HUES6 (cell line): ENCODE results near the gene SH3RF3.

ENCODE experiments used
- H3K27ac ChIP-seq: 2 replicates; pipeline ENCODE4 v1.7.0; 2013; ENCODE audit warnings: low read depth, mild to moderate bottlenecking, low read length, inconsistent platforms
- H3K27me3 ChIP-seq: 2 replicates; pipeline ENCODE4 v1.6.1; 2013; ENCODE audit warnings: low read length; ENCODE audit not compliant: control insufficient read depth, insufficient read depth
- H3K36me3 ChIP-seq: 2 replicates; pipeline ENCODE4 v1.6.1; 2013; ENCODE audit warnings: low read length; ENCODE audit not compliant: control insufficient read depth, insufficient read depth
- H3K4me1 ChIP-seq: 2 replicates; pipeline ENCODE4 v1.6.1; 2013; ENCODE audit warnings: low read length; ENCODE audit not compliant: control insufficient read depth, insufficient read depth
- H3K4me3 ChIP-seq: 2 replicates; pipeline ENCODE4 v1.5.1; 2013; ENCODE audit warnings: low read depth, low read length
- H3K9ac ChIP-seq: one replicate; pipeline ENCODE4 v1.6.1; 2013; ENCODE audit warnings: mild to moderate bottlenecking, low read length
- H3K9me3 ChIP-seq: 2 replicates; pipeline ENCODE4 v1.6.1; 2013; ENCODE audit warnings: low read depth, low read length; ENCODE audit not compliant: control insufficient read depth, insufficient read depth

SH3RF3 gene

GRCh38 chr2:109318150-109318948, 189.3 kb downstream of the SH3RF3 start:
- Histone ChIP-seq H3K27ac (no peak overlapping the region), H3K4me1 (peaks cover 6% of the 10 kb centered on the region; the same call in 1 of the 2 replicates), H3K9ac (no peak overlapping the region), H3K36me3 (no peaks in the 10 kb centered on the region), H3K4me3 (no peak overlapping the region), H3K27me3 (no peaks in the 10 kb centered on the region), H3K9me3 (no peaks in the 10 kb centered on the region)

DNA sequence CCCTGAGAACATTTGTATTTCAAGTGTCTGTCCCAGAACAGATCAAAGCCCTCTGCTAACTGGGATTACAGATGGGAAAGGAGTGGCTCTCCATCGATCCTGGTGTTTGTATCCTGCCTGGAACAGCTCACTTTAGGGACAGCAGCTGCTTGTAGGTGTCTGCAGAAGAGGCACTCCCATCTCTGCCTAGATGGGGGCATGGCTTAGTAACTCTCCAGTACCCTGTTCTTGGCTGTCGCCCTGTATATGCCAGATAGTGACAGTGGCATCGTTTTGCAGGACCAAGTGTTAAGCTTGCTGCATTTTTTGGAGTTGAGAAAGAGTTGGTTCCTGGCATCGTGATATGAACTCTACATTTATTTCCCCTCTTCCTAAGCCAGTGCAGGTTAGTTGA, 189.9 kb downstream of the SH3RF3 start:
- Histone ChIP-seq H3K27me3 (no peaks in the 10 kb centered on the region), H3K4me1 (peaks cover 6% of the 10 kb centered on the region; the same call in 1 of the 2 replicates), H3K27ac (no peak overlapping the region), H3K4me3 (no peak overlapping the region), H3K9me3 (no peaks in the 10 kb centered on the region; the same call in 1 of the 2 replicates), H3K9ac (no peak overlapping the region), H3K36me3 (no peaks in the 10 kb centered on the region)

DNA sequence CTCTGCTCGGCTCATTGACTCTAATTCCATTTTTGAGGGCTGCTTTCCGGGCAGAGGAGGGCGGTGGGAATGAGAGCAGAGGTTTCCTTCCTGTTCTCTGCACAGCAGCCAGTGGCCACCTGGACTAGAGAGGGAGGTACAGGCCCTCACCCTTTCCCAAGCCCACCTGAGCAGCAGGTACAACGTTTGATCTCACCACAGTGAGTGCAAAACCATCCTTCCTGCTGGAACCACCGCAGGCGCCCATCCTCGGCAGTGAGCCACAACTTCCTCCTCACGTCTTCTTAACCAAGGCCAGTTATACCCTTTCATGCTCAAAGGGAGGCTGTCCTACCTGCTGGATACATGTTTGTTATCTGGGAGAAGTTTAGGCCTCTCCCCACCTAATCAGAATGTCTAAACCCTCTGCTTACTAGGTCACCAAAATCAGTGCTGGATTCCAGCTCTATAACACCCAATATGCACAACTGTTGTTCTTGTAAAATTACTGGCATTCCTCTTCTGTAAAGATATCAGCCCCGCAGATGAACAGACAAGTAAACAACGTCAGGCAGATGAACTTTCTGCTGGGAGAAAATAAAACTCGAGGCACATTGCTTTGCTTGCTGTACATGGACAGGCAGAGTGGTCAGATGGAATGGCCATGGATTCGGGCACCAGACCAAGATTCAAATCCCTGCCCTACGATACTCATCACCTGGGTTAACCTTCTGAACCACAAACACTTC, 191.4 kb downstream of the SH3RF3 start:
- Histone ChIP-seq H3K4me3 (no peak overlapping the region), H3K36me3 (no peaks in the 10 kb centered on the region), H3K9me3 (no peaks in the 10 kb centered on the region; the same call in 1 of the 2 replicates), H3K27ac (no peak overlapping the region), H3K27me3 (no peaks in the 10 kb centered on the region), H3K4me1 (peaks cover 6% of the 10 kb centered on the region; the same call in 1 of the 2 replicates), H3K9ac (no peak overlapping the region)

DNA sequence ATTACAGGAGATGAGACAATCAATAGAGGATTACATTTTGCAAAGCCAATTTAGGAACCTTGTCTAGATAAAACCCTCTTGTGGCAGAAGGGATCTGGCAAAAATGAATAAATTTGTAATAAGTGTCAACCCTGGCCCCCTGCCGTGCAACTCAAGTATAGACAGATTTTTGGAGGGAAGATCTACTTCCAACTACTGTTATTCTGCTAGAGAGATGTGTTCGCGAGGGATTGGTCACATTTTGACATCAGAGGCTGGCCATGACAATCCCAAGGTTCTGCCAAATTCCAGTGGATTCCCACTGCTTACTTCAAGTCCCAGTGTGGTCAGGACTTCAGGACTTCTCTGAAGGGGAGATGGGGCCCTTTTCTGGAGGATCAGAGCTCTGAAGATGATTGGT, 192.6 kb downstream of the SH3RF3 start:
- no peaks in the 10 kb centered on the region for H3K36me3 ChIP-seq
- H3K27ac ChIP-seq = no peak overlapping the region
- peaks cover 6% of the 10 kb centered on the region; the same call in 1 of the 2 replicates for H3K4me1 ChIP-seq
- no peaks in the 10 kb centered on the region for H3K27me3 ChIP-seq
- H3K9ac ChIP-seq = no peak overlapping the region
- no peaks in the 10 kb centered on the region; the same call in 1 of the 2 replicates for H3K9me3 ChIP-seq
- H3K4me3 ChIP-seq = no peak overlapping the region

GRCh38 chr2:109322111-109322510, 193.1 kb downstream of the SH3RF3 start:
- Histone ChIP-seq H3K4me3 (no peak overlapping the region), H3K27me3 (no peaks in the 10 kb centered on the region), H3K9me3 (no peaks in the 10 kb centered on the region; the same call in 1 of the 2 replicates), H3K27ac (no peak overlapping the region), H3K4me1 (peaks cover 6% of the 10 kb centered on the region; the same call in 1 of the 2 replicates), H3K9ac (no peak overlapping the region), H3K36me3 (no peaks in the 10 kb centered on the region)

GRCh38 chr2:109322641-109323040, 193.6 kb downstream of the SH3RF3 start:
- H3K9ac ChIP-seq = no peak overlapping the region
- no peak overlapping the region for H3K4me3 ChIP-seq
- H3K36me3 ChIP-seq = no peaks in the 10 kb centered on the region
- H3K27me3 ChIP-seq = no peaks in the 10 kb centered on the region
- peaks cover 6% of the 10 kb centered on the region; the same call in 1 of the 2 replicates for H3K4me1 ChIP-seq
- H3K27ac ChIP-seq = no peak overlapping the region
- H3K9me3 ChIP-seq = no peaks in the 10 kb centered on the region; the same call in 1 of the 2 replicates

- Histone ChIP-seq H3K27me3 (no peaks in the 10 kb centered on the region), H3K9ac (no peak overlapping the region), H3K27ac (no peak overlapping the region), H3K4me1 (peaks cover 6% of the 10 kb centered on the region; the same call in 1 of the 2 replicates), H3K9me3 (peaks cover 7% of the 10 kb centered on the region), H3K4me3 (no peak overlapping the region), H3K36me3 (no peaks in the 10 kb centered on the region)
These were observed 195.9 kb downstream of the SH3RF3 start for GRCh38 chr2:109324861-109325260.

- Histone ChIP-seq H3K9me3 (peaks cover 7% of the 10 kb centered on the region), H3K36me3 (no peaks in the 10 kb centered on the region), H3K4me3 (no peak overlapping the region), H3K27me3 (no peaks in the 10 kb centered on the region), H3K9ac (no peak overlapping the region), H3K4me1 (peaks cover 6% of the 10 kb centered on the region; the same call in 1 of the 2 replicates), H3K27ac (no peak overlapping the region)
These were observed 196.6 kb downstream of the SH3RF3 start for GRCh38 chr2:109325570-109325969.

DNA sequence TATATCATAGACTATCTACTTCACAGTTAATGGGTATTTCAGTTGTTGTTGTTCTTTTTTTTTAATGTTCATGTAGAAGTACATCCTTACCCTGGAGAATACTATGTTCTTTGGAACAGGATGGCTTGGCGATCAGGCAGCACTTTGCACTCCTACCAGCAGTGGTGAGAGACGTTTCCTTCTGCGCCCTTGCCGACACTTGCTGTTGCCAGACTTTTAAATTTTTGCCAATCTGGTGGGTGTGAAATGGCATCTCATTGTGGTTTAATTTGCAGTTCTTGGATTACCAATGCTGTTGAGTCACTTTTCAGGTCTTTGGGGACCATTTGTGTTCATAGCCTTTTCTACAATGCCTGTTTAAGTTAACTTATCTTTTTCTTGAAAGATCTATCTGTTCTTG, 197.3 kb downstream of the SH3RF3 start:
- no peaks in the 10 kb centered on the region for H3K27me3 ChIP-seq
- no peak overlapping the region for H3K27ac ChIP-seq
- H3K9ac ChIP-seq = no peak overlapping the region
- no peak overlapping the region for H3K4me3 ChIP-seq
- peaks cover 6% of the 10 kb centered on the region; the same call in 1 of the 2 replicates for H3K4me1 ChIP-seq
- peaks cover 7% of the 10 kb centered on the region for H3K9me3 ChIP-seq
- H3K36me3 ChIP-seq = no peaks in the 10 kb centered on the region

DNA sequence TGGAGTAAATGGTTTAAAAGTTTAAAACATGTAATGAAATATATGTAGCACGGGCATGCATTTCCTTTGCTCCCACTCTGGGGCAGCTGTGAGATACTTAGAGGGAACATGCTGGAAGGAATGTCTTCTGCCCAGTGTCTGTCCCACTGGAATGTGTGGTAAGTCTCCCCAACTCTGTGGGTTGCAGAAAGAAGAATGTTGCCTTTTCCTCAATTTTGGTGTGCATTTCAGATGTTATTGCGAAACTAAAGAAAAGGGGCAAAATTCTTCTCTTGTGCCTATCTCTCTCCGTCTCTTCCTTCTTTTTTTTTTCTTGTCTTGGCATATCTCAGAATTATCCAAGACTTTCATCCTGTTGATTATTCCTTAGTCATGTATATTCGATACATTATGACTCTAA, 201.1 kb downstream of the SH3RF3 start:
- H3K27me3 ChIP-seq = no peaks in the 10 kb centered on the region
- no peak overlapping the region for H3K9ac ChIP-seq
- peaks cover 16% of the 10 kb centered on the region for H3K4me1 ChIP-seq
- H3K4me3 ChIP-seq = no peak overlapping the region
- peaks cover 7% of the 10 kb centered on the region for H3K9me3 ChIP-seq
- H3K27ac ChIP-seq = no peak overlapping the region
- no peaks in the 10 kb centered on the region for H3K36me3 ChIP-seq

- Histone ChIP-seq H3K36me3 (no peaks in the 10 kb centered on the region), H3K27ac (no peak overlapping the region), H3K27me3 (no peaks in the 10 kb centered on the region), H3K4me3 (no peak overlapping the region), H3K4me1 (peaks cover 16% of the 10 kb centered on the region), H3K9me3 (peaks cover 7% of the 10 kb centered on the region), H3K9ac (no peak overlapping the region)
These were observed 202.1 kb downstream of the SH3RF3 start for GRCh38 chr2:109331081-109331480.
